HG03469 (cell line): Measurements from ENCODE around the gene SLC35B1.
"Not testable (repeated sequence)": the region's sequence is repeated elsewhere in the genome, so short reads cannot be mapped to it uniquely, and the experiment has no call there.

ENCODE experiments used
- ATAC-seq: cut with Tn5 transposase; IDR thresholded peaks from one replicate; pipeline ENCODE4 v1.9.1; 2021; ENCODE audit warnings: mild to moderate bottlenecking, moderate library complexity, moderate number of reproducible peaks; ENCODE audit not compliant: unreplicated experiment

The SLC35B1 gene

DNA sequence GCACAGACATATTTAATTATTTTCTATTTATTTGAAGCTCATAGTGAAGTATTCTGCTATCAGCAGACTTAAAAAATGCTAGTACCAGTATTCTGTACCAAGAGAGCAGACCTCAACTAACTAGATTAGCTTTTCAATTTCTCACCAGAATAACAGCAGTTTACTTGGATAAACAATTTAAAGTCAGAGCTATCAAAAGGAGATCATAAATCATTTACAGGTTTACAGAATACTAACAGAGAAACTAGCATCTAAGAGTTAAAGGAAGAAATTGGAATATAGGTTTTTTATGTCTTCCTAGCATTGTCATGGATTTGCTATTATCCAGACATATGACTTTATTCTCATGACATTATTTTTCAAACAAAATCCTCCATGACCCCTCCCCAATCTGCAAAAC, 33.3 kb downstream of the SLC35B1 start:
- ATAC-seq, result no peak

DNA sequence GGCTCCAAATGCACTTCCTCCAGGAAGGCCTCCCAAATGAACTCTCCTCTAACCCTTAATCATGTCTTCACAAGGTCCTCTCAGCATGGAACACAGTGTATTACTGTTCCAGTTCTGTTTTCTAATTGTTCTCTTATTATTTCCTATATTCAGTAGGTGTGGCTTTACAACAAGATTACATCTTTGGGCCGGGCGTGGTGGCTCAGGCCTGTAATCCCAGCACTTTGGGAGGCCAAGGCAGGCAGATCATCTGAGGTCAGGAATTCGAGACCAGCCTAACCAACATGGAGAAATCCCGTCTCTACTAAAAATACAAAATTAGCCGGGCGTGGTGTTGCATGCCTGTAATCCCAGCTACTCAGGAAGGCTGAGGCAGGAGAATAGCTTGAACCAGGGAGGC, 34.1 kb downstream of the SLC35B1 start:
- ATAC-seq, result not testable (repeated sequence)

- no peak for ATAC-seq
These were observed 37.1 kb downstream of the SLC35B1 start for GRCh38 chr17:49670641-49671040.

DNA sequence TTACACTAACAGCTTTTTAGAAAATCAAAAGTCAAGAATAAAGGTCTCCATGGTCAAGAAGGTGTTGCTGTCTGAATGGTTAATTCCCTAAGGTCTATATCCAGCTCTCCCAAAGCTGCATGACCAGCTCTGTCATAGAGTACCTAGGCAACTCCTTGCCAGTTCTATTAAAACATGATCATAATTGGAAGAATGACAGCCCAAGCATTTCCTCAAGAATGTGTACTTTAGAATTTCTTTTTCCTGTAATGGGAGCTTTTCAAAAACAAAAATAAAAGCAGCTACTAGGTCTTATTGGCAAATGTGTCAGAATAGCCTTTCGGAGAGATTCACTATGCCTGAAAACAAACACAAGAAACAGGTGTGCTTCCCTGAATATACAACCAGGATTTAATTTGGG, 37.8 kb downstream of the SLC35B1 start:
- ATAC-seq, result no peak

DNA sequence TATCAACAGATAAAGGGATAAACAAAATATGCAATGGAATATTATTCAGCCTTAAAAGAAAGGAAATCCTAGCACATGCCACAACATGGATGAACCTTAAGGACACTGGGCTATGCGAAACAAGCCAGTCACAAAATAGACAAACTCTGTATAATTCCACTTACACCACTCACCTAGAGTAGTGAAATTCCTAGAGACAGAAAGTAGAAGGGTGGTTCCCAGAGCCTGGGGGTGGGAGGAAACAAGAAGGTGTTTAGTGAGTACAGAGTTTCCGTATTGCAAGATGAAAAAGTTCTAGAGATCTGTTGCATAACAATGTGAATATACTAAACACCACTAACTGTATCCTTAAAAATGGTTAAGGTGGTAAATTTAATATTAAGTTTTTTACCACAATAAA, 39.9 kb downstream of the SLC35B1 start:
- ATAC-seq, result no peak

DNA sequence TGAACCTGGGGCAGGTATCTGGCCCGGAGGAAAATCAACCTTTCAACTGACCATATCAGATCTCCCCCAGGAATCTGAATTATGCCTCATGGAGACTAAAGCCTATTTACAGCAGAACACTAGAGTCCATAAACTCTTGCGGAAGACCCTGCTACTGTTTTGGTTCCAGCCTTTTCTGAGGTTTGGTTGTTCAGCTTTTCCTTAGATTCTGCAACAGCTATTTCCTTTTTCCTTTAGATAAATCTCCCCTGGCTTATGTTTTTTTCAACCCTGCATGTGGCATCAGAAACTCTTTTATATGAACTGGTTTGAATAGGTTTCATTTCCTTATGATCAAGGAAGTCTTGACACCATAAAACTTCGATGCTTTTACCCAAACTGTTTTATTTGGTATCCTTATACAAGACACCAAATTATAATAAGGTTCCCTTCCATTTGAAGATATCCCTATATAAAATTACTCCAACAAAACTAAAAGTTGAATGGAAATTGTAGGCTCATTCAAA, 43.0 kb downstream of the SLC35B1 start:
- no peak for ATAC-seq

DNA sequence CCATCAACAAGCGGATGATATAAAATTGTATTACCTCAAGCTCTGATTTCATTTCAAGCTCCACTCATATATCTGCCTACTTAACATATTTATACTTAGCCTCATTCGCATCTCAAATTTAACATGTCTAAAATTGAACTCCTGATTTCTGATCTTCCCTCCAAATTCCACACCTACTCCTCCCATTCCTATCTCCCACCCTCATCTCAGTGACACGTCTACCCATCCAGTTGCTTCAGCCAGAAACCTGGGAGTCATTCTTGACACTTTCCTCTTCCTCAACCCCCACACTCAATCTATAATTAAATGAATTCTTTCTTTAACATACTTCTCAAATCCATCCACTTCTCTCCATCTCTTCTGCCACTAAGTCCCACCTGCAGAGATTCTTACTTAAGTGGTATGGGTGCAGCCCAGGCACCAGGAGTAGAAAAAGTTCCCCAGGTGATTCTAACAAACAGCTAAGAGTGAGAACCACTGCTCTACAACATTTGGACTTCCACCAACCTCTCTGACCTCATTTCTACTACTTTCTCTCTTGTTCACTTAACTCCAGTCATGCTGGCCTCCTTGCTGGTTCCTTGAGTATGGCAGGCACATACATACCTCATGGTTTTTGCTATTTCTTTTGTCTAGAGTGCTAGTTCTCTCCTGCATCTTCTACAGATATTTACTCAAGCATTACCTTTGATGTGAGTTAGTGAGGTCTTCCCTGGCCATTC, 47.9 kb downstream of the SLC35B1 start:
- no peak for ATAC-seq

DNA sequence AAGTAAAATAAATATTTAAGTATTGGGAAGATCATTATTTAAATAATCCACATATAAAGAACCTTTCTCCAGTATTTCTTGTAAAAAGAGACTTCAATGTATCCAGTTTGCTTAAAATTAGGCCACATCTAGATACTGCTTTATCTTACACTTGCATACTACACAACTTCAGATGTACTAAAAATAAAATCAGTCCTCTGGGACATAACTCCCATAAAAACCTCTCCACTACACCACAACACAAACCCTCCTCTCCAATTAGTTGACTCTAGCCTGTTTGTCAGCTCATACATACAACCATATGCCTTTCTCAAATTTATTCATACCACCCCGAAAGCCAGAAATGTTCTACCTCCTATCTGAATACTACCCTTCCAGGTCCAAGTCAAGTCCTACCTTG, 51.5 kb downstream of the SLC35B1 start:
- no peak for ATAC-seq
